Measurements from ENCODE around the gene ETV3L.
"Not testable (repeated sequence)": the region's sequence is repeated elsewhere in the genome, so short reads cannot be mapped to it uniquely, and the experiment has no call there.

Gene ETV3L

GRCh38 chr1:157104598-157105293 lies 5.1 kb upstream of the ETV3L start:
- no peak for DNase-seq

GRCh38 chr1:157103268-157103667 lies 3.7 kb upstream of the ETV3L start:
- DNase-seq: no peak

- DNase-seq: no peak
These were observed 1.5 kb upstream of the ETV3L start for GRCh38 chr1:157101149-157101548.

GRCh38 chr1:157098987-157099632 lies 498 bp downstream of the ETV3L start:
- not testable (repeated sequence) for DNase-seq

- DNase-seq: no peak
These were observed 1.1 kb downstream of the ETV3L start for GRCh38 chr1:157098519-157098918.

- no peak for DNase-seq
These were observed 1.9 kb downstream of the ETV3L start for GRCh38 chr1:157097692-157098091.

- DNase-seq: no peak
These were observed 2.7 kb downstream of the ETV3L start for GRCh38 chr1:157096881-157097280.

- no peak for DNase-seq
These were observed 4.1 kb downstream of the ETV3L start for GRCh38 chr1:157095551-157095950.

GRCh38 chr1:157095091-157095490 lies 4.5 kb downstream of the ETV3L start:
- DNase-seq: no peak

- DNase-seq: no peak
These were observed 6.8 kb downstream of the ETV3L start for GRCh38 chr1:157092831-157093230.

- DNase-seq: no peak
These were observed 7.8 kb downstream of the ETV3L start for GRCh38 chr1:157091668-157092273.

GRCh38 chr1:157091186-157091585 lies 8.4 kb downstream of the ETV3L start:
- no peak for DNase-seq

GRCh38 chr1:157090771-157091170 lies 8.8 kb downstream of the ETV3L start:
- no peak for DNase-seq

GRCh38 chr1:157090196-157090647 lies 9.4 kb downstream of the ETV3L start:
- peak; percentile 57 for DNase-seq

- no peak for DNase-seq
These were observed 9.8 kb downstream of the ETV3L start for GRCh38 chr1:157089789-157090188.

GRCh38 chr1:157088607-157089006 lies 11.0 kb downstream of the ETV3L start:
- no peak for DNase-seq

GRCh38 chr1:157087030-157087429 lies 12.6 kb downstream of the ETV3L start:
- no peak for DNase-seq

- DNase-seq: no peak
These were observed 13.3 kb downstream of the ETV3L start for GRCh38 chr1:157086299-157086698.

- no peak for DNase-seq
These were observed 14.2 kb downstream of the ETV3L start for GRCh38 chr1:157085421-157085820.

- no peak for DNase-seq
These were observed 14.9 kb downstream of the ETV3L start for GRCh38 chr1:157084720-157085119.

- DNase-seq: no peak
These were observed 17.9 kb downstream of the ETV3L start for GRCh38 chr1:157081707-157082106.

GRCh38 chr1:157080714-157081113 lies 18.9 kb downstream of the ETV3L start:
- DNase-seq: no peak

- no peak for DNase-seq
These were observed 22.2 kb downstream of the ETV3L start for GRCh38 chr1:157077394-157077793.
